ENCODE results near the gene DNMT3L. TPM values are rescaled to one million over a fixed set of nuclear protein-coding genes. Genes with fewer than 3 reads are reported as not detected.
A peak's percentile ranks its signal among the peaks of the same experiment; 100 is the strongest.
"Not testable (repeated sequence)": the region's sequence is repeated elsewhere in the genome, so short reads cannot be mapped to it uniquely, and the experiment has no call there.

The DNMT3L gene
- total and polyA plus RNA-seq, 8 donors: not detected

GRCh38 chr21:44286716-44287632 lies 25.3 kb upstream of the DNMT3L start:
- H3K27ac ChIP-seq: no peak overlapping the region
- peaks cover 4 to 11% (median 10%) of the 10 kb centered on the region in 4 donors for H3K4me1 ChIP-seq
- H3K36me3 ChIP-seq: no peaks in the 10 kb centered on the region
- H3K9me3 ChIP-seq: no peaks in the 10 kb centered on the region
- no peak for DNase-seq
- WGBS, 5 donors: 57 to 77% (median 67%) methylated on average over 18 to 31 of the region's 31 CpGs
- H3K4me3 ChIP-seq: no peak overlapping the region
- peaks cover 0 to 44% (median 21%) of the 10 kb centered on the region in 3 donors for H3K27me3 ChIP-seq
- intact Hi-C loops (cut with DNase I; ENCODE audit: low total_unique reads): no loop called here
- TF ChIP-seq CTCF (IDR thresholded peaks at IDR 0.05) (no peak), POLR2AphosphoS5 (IDR thresholded peaks at IDR 0.05) (no peak), EP300 (IDR thresholded peaks at IDR 0.05) (no peak), POLR2A (IDR thresholded peaks at IDR 0.05) (no peak)

DNA sequence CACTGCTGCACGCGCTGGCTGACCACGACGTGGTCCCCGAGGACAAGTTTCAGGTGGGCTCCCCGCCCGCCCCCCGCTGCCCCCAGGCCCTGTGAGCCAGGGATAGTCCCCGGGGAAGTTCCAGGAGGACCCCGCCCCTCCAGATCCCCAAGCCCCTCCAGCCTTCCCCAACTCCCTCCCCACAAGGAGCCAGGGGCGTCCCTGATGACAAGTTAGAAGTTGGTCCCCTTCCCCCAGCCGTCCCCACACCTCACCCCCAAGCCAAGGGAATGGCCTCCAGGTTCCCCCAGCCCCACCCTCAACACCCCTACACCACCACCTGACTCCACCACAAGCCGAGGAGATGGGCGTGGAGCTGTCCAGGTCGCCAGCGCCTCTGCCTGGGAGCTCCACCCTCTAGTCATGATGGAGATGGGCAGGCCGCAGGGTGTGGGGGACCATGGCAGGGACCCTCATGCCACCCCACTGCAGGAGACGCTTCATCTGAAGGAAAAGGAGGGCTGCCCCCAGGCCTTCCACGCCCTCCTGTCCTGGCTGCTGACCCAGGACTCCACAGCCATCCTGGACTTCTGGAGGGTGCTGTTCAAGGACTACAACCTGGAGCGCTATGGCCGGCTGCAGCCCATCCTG lies 24.5 kb upstream of the DNMT3L start:
- no peak for TF ChIP-seq EP300 (IDR thresholded peaks at IDR 0.05)
- no peak for TF ChIP-seq POLR2AphosphoS5 (IDR thresholded peaks at IDR 0.05)
- no peak for TF ChIP-seq POLR2A (IDR thresholded peaks at IDR 0.05)
- TF ChIP-seq CTCF (IDR thresholded peaks at IDR 0.05): no peak

GRCh38 chr21:44285138-44285992 lies 23.7 kb upstream of the DNMT3L start, which contains the start of gene AIRE:
Gene AIRE (plus strand): TSS chr21:44285876. CDS start chr21:44286007, 131 bp downstream.
- Histone ChIP-seq H3K4me1 (peaks cover 4 to 11% (median 10%) of the 10 kb centered on the region in 4 donors), H3K4me3 (peak within 1 kb of the TSS in 3 of 4 donors; percentile 8 to 25 (median 23)), H3K36me3 (no peaks in the 10 kb centered on the region), H3K27me3 (peaks cover 0 to 44% (median 21%) of the 10 kb centered on the region in 3 donors), H3K9me3 (no peaks in the 10 kb centered on the region), H3K27ac (no peak within 1 kb of the TSS)
- DNase-seq: peak in 1 of 2 donors; percentile 57
- no peak for TF ChIP-seq POLR2A (IDR thresholded peaks at IDR 0.05)
- intact Hi-C loops (cut with DNase I; ENCODE audit: low total_unique reads): no loop called here
- 23 to 72% (median 33%) methylated on average over 9 to 56 of the region's 56 CpGs for WGBS, 5 donors

More for the DNA sequence above, 24.5 kb upstream of the DNMT3L start:
- Histone ChIP-seq H3K36me3 (no peaks in the 10 kb centered on the region), H3K4me3 (peak overlapping the region in 3 of 4 donors; percentile 8 to 25 (median 23)), H3K4me1 (peaks cover 4 to 11% (median 10%) of the 10 kb centered on the region in 4 donors), H3K9me3 (no peaks in the 10 kb centered on the region), H3K27ac (no peak overlapping the region), H3K27me3 (peaks cover 0 to 44% (median 21%) of the 10 kb centered on the region in 3 donors)
- intact Hi-C loops (cut with DNase I; ENCODE audit: low total_unique reads): no loop called here
- no peak for DNase-seq
- WGBS, 5 donors: 45 to 80% (median 53%) methylated on average over 3 to 21 of the region's 21 CpGs

DNA sequence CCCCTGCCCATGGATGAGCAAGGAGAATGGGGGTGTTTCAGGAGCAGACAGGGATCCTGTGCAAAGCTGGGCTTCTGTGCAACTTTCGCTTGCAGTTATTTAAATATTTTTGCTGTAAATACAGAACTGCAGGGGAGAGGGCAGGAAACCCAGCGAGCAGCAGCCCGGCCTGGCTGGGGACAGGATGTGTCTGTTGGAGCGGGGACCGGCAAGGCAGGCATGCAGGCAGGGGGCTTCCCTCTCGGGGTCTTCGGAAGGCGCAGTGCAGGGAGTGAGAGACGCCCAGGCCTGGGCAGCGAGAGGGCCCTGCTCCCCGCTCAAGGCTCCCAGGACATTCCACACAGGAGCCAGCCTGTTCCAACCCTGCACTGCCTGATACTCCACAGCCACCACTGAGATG lies 22.3 kb upstream of the DNMT3L start:
- peaks cover 4 to 11% (median 10%) of the 10 kb centered on the region in 4 donors for H3K4me1 ChIP-seq
- peaks cover 0 to 44% (median 21%) of the 10 kb centered on the region in 3 donors for H3K27me3 ChIP-seq
- H3K4me3 ChIP-seq: no peak overlapping the region
- 66 to 82% (median 75%) methylated on average over 11 of the region's 11 CpGs for WGBS, 5 donors
- peak in 1 of 2 donors; percentile 20 for DNase-seq
- no peak overlapping the region for H3K27ac ChIP-seq
- H3K9me3 ChIP-seq: no peaks in the 10 kb centered on the region
- no peaks in the 10 kb centered on the region for H3K36me3 ChIP-seq
- intact Hi-C loops (cut with DNase I; ENCODE audit: low total_unique reads): no loop called here
- TF ChIP-seq EP300 (IDR thresholded peaks at IDR 0.05): no peak
- no peak for TF ChIP-seq POLR2AphosphoS5 (IDR thresholded peaks at IDR 0.05)
- TF ChIP-seq CTCF (IDR thresholded peaks at IDR 0.05): no peak
- TF ChIP-seq POLR2A (IDR thresholded peaks at IDR 0.05): no peak

- H3K4me3 ChIP-seq; H3K36me3 ChIP-seq; H3K27ac ChIP-seq; DNase-seq; H3K9me3 ChIP-seq; intact Hi-C loops (cut with DNase I; ENCODE audit: low total_unique reads): not testable (repeated sequence)
- peaks cover 4 to 11% (median 10%) of the 10 kb centered on the region in 4 donors for H3K4me1 ChIP-seq
- H3K27me3 ChIP-seq: peaks cover 0 to 40% (median 21%) of the 10 kb centered on the region in 3 donors
- 51 to 66% (median 55%) methylated on average over 9 to 11 of the region's 11 CpGs for WGBS, 5 donors
Measured at GRCh38 chr21:44283211-44283785, 21.6 kb upstream of the DNMT3L start.

All from stomach (tissue), 9 donors.